ENCODE results near the gene CYB561.

Gene CYB561

GRCh38 chr17:63429766-63430165 is 16.3 kb downstream of the CYB561 start:
- no peak overlapping the region for H3K9ac ChIP-seq (ENCODE audit: low read length in 5 of 5)
- H3K4me3 ChIP-seq (ENCODE audit: low read depth in 1 of 5, low read length in 5 of 5) = no peak overlapping the region
- H3K4me1 ChIP-seq (ENCODE audit: control insufficient read depth in 5 of 5, insufficient read depth in 5 of 5, low read length in 5 of 5) = peaks cover 5 to 28% (median 25%) of the 10 kb centered on the region in 5 donors
- H3K27me3 ChIP-seq (ENCODE audit: control insufficient read depth in 5 of 5, insufficient read depth in 4 of 5, low read length in 5 of 5) = no peaks in the 10 kb centered on the region
- no peaks in the 10 kb centered on the region for H3K9me3 ChIP-seq (ENCODE audit: control insufficient read depth in 5 of 5, low read length in 5 of 5)
- H3K36me3 ChIP-seq (ENCODE audit: control insufficient read depth in 5 of 5, insufficient read depth in 5 of 5, low read length in 5 of 5) = peaks cover 0 to 9% (median 0%) of the 10 kb centered on the region in 5 donors
- H3K27ac ChIP-seq (ENCODE audit: low read depth, low read length) = no peak overlapping the region

DNA sequence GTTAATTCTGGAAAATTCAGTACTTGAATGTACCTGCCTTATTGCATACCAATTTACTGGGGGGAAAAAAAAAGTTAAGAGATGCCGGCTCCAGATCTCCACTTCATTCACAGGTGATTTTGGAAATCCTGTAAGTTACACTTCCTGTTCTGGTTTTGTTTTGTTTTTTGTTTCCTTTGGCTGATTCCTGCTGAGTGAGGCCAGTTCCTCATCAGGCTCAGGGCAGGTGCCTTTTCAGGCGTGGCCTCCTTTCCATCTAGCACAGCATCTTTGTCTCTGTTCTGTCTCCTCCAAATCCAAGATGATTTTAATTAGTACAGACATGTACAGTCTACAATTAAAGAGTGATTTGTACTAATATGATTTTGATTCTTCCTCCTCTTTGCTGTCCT is 19.2 kb downstream of the CYB561 start:
- H3K36me3 ChIP-seq (ENCODE audit: control insufficient read depth in 5 of 5, insufficient read depth in 5 of 5, low read length in 5 of 5) = peaks cover 0 to 3% (median 0%) of the 10 kb centered on the region in 5 donors
- H3K4me1 ChIP-seq (ENCODE audit: control insufficient read depth in 5 of 5, insufficient read depth in 5 of 5, low read length in 5 of 5) = peaks cover 2 to 28% (median 4%) of the 10 kb centered on the region in 5 donors
- H3K9me3 ChIP-seq (ENCODE audit: control insufficient read depth in 5 of 5, low read length in 5 of 5) = no peaks in the 10 kb centered on the region
- H3K27me3 ChIP-seq (ENCODE audit: control insufficient read depth in 5 of 5, insufficient read depth in 4 of 5, low read length in 5 of 5) = no peaks in the 10 kb centered on the region
- no peak overlapping the region for H3K4me3 ChIP-seq (ENCODE audit: low read depth in 1 of 5, low read length in 5 of 5)
- no peak overlapping the region for H3K9ac ChIP-seq (ENCODE audit: low read length in 5 of 5)
- H3K27ac ChIP-seq (ENCODE audit: low read depth, low read length) = no peak overlapping the region

- Histone ChIP-seq H3K36me3 (ENCODE audit: control insufficient read depth in 5 of 5, insufficient read depth in 5 of 5, low read length in 5 of 5) (peaks cover 0 to 5% (median 4%) of the 10 kb centered on the region in 5 donors), H3K4me1 (ENCODE audit: control insufficient read depth in 5 of 5, insufficient read depth in 5 of 5, low read length in 5 of 5) (peaks cover 2 to 28% (median 4%) of the 10 kb centered on the region in 5 donors), H3K27ac (ENCODE audit: low read depth, low read length) (no peak overlapping the region), H3K4me3 (ENCODE audit: low read depth in 1 of 5, low read length in 5 of 5) (no peak overlapping the region), H3K27me3 (ENCODE audit: control insufficient read depth in 5 of 5, insufficient read depth in 4 of 5, low read length in 5 of 5) (no peaks in the 10 kb centered on the region), H3K9ac (ENCODE audit: low read length in 5 of 5) (no peak overlapping the region), H3K9me3 (ENCODE audit: control insufficient read depth in 5 of 5, low read length in 5 of 5) (no peaks in the 10 kb centered on the region)
These were observed 19.8 kb downstream of the CYB561 start for GRCh38 chr17:63426041-63426916.

DNA sequence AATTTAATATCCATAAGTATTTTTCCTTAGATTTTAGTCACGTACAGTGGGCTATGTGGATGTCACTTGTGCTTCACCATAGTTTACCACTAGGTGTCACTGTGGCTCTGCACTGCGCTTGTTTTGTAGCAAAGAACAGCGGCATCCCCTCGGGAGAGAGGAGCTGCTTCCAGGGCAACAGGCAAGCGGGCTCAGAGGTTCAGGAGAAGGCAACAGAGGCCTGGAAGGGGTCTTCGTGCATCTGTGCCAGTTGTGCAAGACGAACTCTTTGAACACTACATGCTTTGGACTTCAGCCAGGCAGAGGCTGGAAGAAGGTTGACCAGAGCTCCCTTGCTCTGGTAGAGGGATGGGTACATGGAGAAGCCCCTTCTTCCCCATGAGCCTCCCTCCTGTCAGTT is 20.6 kb downstream of the CYB561 start:
- Histone ChIP-seq H3K9me3 (ENCODE audit: control insufficient read depth in 5 of 5, low read length in 5 of 5) (no peaks in the 10 kb centered on the region), H3K4me3 (ENCODE audit: low read depth in 1 of 5, low read length in 5 of 5) (no peak overlapping the region), H3K4me1 (ENCODE audit: control insufficient read depth in 5 of 5, insufficient read depth in 5 of 5, low read length in 5 of 5) (peaks cover 2 to 28% (median 4%) of the 10 kb centered on the region in 5 donors), H3K9ac (ENCODE audit: low read length in 5 of 5) (no peak overlapping the region), H3K27me3 (ENCODE audit: control insufficient read depth in 5 of 5, insufficient read depth in 4 of 5, low read length in 5 of 5) (no peaks in the 10 kb centered on the region), H3K27ac (ENCODE audit: low read depth, low read length) (no peak overlapping the region), H3K36me3 (ENCODE audit: control insufficient read depth in 5 of 5, insufficient read depth in 5 of 5, low read length in 5 of 5) (peaks cover 0 to 13% (median 11%) of the 10 kb centered on the region in 5 donors)

DNA sequence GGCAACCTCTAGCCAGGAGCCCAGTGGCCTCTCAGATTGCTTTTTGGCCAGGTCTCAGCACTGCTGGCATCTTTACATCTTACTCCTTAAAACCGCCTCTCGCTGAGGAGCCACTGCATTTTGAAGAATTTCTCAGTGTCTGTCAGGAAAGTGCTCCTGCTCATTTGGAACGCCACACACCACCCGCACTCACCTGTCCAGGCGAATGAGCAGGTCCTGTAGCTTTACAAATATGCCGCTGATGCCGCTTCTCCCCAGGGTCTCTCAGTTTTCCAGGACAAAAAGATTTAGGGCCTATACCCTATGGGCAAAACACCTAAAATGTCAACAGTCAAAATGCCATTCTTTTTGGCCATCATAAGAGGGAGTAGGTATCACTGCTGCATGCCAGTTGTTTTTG is 22.1 kb downstream of the CYB561 start:
- Histone ChIP-seq H3K36me3 (ENCODE audit: control insufficient read depth in 5 of 5, insufficient read depth in 5 of 5, low read length in 5 of 5) (peaks cover 0 to 27% (median 22%) of the 10 kb centered on the region in 5 donors), H3K27ac (ENCODE audit: low read depth, low read length) (no peak overlapping the region), H3K27me3 (ENCODE audit: control insufficient read depth in 5 of 5, insufficient read depth in 4 of 5, low read length in 5 of 5) (no peaks in the 10 kb centered on the region), H3K9ac (ENCODE audit: low read length in 5 of 5) (peak overlapping the region in 1 of 5 donors; percentile 32), H3K4me1 (ENCODE audit: control insufficient read depth in 5 of 5, insufficient read depth in 5 of 5, low read length in 5 of 5) (peaks cover 2 to 28% (median 4%) of the 10 kb centered on the region in 5 donors), H3K9me3 (ENCODE audit: control insufficient read depth in 5 of 5, low read length in 5 of 5) (no peaks in the 10 kb centered on the region), H3K4me3 (ENCODE audit: low read depth in 1 of 5, low read length in 5 of 5) (no peak overlapping the region)

DNA sequence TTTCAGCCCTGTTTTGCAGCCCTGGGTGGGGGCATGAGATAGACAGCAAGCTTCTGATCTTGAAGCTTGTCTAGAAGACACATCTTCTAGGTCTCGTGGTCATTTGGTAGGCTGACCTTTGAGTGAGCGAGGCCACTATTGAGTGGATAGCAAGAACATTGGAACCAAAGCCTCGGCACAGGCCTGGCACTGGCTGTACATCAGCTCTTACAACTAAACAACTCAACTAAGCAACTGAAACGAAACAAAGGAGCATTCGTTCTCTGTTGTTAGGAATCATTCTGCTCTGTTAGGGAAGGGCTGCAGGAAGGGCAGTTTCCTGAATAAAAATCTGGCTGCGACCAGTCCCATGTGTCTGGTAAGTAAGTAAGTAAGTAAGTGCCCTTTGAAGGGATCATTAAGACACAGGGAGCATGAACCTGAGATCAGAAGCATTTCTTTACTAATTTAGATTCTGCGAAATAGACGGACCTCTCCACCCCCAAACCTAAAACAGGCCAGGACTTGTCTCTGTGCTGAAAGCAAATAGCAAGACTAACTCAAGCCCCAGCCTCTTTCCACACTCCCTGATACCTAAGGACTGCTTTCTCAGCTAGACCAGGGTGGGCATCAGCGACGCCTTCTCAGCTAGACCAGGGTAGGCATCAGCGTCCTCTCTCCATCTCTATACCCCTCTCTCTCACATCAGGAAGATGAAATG is 22.7 kb downstream of the CYB561 start:
- Histone ChIP-seq H3K9me3 (ENCODE audit: control insufficient read depth in 5 of 5, low read length in 5 of 5) (no peaks in the 10 kb centered on the region), H3K27me3 (ENCODE audit: control insufficient read depth in 5 of 5, insufficient read depth in 4 of 5, low read length in 5 of 5) (no peaks in the 10 kb centered on the region), H3K36me3 (ENCODE audit: control insufficient read depth in 5 of 5, insufficient read depth in 5 of 5, low read length in 5 of 5) (peaks cover 0 to 32% (median 28%) of the 10 kb centered on the region in 5 donors), H3K27ac (ENCODE audit: low read depth, low read length) (no peak overlapping the region), H3K4me3 (ENCODE audit: low read depth in 1 of 5, low read length in 5 of 5) (no peak overlapping the region), H3K9ac (ENCODE audit: low read length in 5 of 5) (no peak overlapping the region), H3K4me1 (ENCODE audit: control insufficient read depth in 5 of 5, insufficient read depth in 5 of 5, low read length in 5 of 5) (peaks cover 2 to 28% (median 4%) of the 10 kb centered on the region in 5 donors)

- peaks cover 2 to 26% (median 4%) of the 10 kb centered on the region in 5 donors for H3K4me1 ChIP-seq (ENCODE audit: control insufficient read depth in 5 of 5, insufficient read depth in 5 of 5, low read length in 5 of 5)
- no peaks in the 10 kb centered on the region for H3K9me3 ChIP-seq (ENCODE audit: control insufficient read depth in 5 of 5, low read length in 5 of 5)
- no peaks in the 10 kb centered on the region for H3K27me3 ChIP-seq (ENCODE audit: control insufficient read depth in 5 of 5, insufficient read depth in 4 of 5, low read length in 5 of 5)
- peaks cover 0 to 36% (median 33%) of the 10 kb centered on the region in 5 donors for H3K36me3 ChIP-seq (ENCODE audit: control insufficient read depth in 5 of 5, insufficient read depth in 5 of 5, low read length in 5 of 5)
- H3K4me3 ChIP-seq (ENCODE audit: low read depth in 1 of 5, low read length in 5 of 5) = no peak overlapping the region
- no peak overlapping the region for H3K9ac ChIP-seq (ENCODE audit: low read length in 5 of 5)
- no peak overlapping the region for H3K27ac ChIP-seq (ENCODE audit: low read depth, low read length)
These were observed 24.1 kb downstream of the CYB561 start for GRCh38 chr17:63421681-63422645.

DNA sequence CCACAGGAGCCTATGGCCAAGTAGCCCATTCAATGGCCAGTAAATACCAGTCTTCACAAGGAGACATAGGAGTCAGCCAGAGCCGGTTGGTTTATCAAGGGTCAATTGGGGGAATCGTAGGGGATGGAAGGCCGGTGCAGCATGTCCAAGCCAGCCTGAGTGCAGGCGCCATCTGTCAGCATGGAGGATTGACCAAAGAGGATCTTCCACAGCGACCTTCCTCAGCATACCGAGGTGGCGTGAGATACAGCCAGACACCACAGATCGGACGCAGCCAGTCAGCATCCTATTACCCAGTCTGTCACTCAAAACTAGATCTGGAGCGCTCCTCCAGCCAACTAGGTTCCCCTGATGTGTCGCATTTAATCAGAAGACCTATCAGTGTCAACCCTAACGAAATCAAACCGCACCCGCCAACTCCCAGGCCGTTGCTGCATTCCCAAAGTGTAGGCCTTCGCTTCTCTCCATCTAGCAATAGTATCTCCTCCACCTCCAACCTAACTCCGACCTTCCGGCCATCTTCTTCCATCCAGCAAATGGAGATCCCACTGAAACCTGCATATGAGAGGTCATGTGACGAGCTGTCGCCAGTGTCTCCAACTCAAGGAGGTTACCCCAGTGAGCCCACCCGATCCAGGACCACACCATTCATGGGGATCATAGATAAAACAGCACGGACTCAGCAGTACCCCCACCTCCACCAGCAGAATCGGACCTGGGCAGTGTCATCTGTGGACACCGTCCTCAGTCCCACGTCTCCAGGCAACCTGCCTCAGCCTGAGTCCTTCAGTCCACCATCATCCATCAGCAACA is 25.0 kb downstream of the CYB561 start:
- Histone ChIP-seq H3K4me3 (ENCODE audit: low read depth in 1 of 5, low read length in 5 of 5) (no peak overlapping the region), H3K9me3 (ENCODE audit: control insufficient read depth in 5 of 5, low read length in 5 of 5) (no peaks in the 10 kb centered on the region), H3K36me3 (ENCODE audit: control insufficient read depth in 5 of 5, insufficient read depth in 5 of 5, low read length in 5 of 5) (peaks cover 0 to 45% (median 34%) of the 10 kb centered on the region in 5 donors), H3K27ac (ENCODE audit: low read depth, low read length) (no peak overlapping the region), H3K27me3 (ENCODE audit: control insufficient read depth in 5 of 5, insufficient read depth in 4 of 5, low read length in 5 of 5) (no peaks in the 10 kb centered on the region), H3K4me1 (ENCODE audit: control insufficient read depth in 5 of 5, insufficient read depth in 5 of 5, low read length in 5 of 5) (peaks cover 2 to 21% (median 4%) of the 10 kb centered on the region in 5 donors), H3K9ac (ENCODE audit: low read length in 5 of 5) (no peak overlapping the region)

Measured in subcutaneous abdominal adipose tissue (tissue), 5 donors.